H1 (cell line): Measurements from ENCODE around the gene RERE. TPM values are rescaled to one million over a fixed set of nuclear protein-coding genes. Genes with fewer than 3 reads are reported as not detected.
A peak's percentile ranks its signal among the peaks of the same experiment; 100 is the strongest.

Source experiments
- CTCF ChIA-PET: fragments of 300-600 bp; sonication (Branson Sonifier 250); formaldehyde crosslinking; loops from one replicate; lab custom pipeline; 2021; ENCODE audit not compliant: partially characterized antibody; lab: Charles Lee
- POLR2A ChIA-PET: fragments of 300-600 bp; sonication (Branson Sonifier 250); formaldehyde crosslinking; loops from one replicate; lab custom pipeline; 2021; ENCODE audit warnings: inconsistent platforms; ENCODE audit not compliant: partially characterized antibody; lab: Charles Lee
- DNase-seq, 2 experiments: peaks; one replicate each; pipeline versions ENCODE4 v3.0.0 to v3.0.0-alpha.2; 2010 to 2022; ENCODE audit warnings: low spot score in 2 of 2, low read depth in 1 of 2, mixed read lengths in 1 of 2
- FAIRE-seq: peaks from 2 replicates; lab custom pipeline; 2011; peaks lifted over from hg19 to GRCh38; lab: Jason Lieb, UNC
- H2AFZ ChIP-seq: 2 replicates; pipeline ENCODE4 v1.8.1; 2012; ENCODE audit warnings: low read length, inconsistent platforms
- H2AK5ac ChIP-seq: 2 replicates; pipeline ENCODE4 v1.6.1; 2013; ENCODE audit warnings: low read depth, low read length
- H2BK120ac ChIP-seq: replicated peaks from 2 replicates; pipeline ENCODE3; 2013; ENCODE audit warnings: low read depth, low read length, inconsistent platforms
- H2BK12ac ChIP-seq: 2 replicates; pipeline ENCODE4 v1.6.1; 2013; ENCODE audit warnings: low read depth, low read length
- H2BK15ac ChIP-seq: 2 replicates; pipeline ENCODE4 v1.6.1; 2013; ENCODE audit warnings: low read length
- H2BK20ac ChIP-seq: 2 replicates; pipeline ENCODE4 v1.6.1; 2013; ENCODE audit warnings: low read length
- H2BK5ac ChIP-seq: 2 replicates; pipeline ENCODE4 v1.6.1; 2013; ENCODE audit warnings: low read depth, low read length
- H3K14ac ChIP-seq: 2 replicates; pipeline ENCODE4 v1.6.1; 2013; ENCODE audit warnings: inconsistent platforms; ENCODE audit not compliant: insufficient read length
- H3K18ac ChIP-seq: 2 replicates; pipeline ENCODE4 v1.6.1; 2013; ENCODE audit warnings: low read length; ENCODE audit errors: extremely low read depth
- H3K23ac ChIP-seq: 2 replicates; pipeline ENCODE4 v1.6.1; 2013; ENCODE audit warnings: inconsistent platforms; ENCODE audit not compliant: insufficient read length
- H3K23me2 ChIP-seq: 2 replicates; pipeline ENCODE4 v1.6.1; 2013; ENCODE audit warnings: low read depth, low read length
- H3K27ac ChIP-seq: 2 replicates; pipeline ENCODE4 v1.6.1; 2011; ENCODE audit warnings: low read depth, low read length, inconsistent platforms
- H3K27me3 ChIP-seq, 4 experiments: replicated peaks in 1 of 4; 1 replicate in 1 of 4; 2 replicates in 3 of 4; pipeline versions ENCODE4 v1.6.1 to v1.8.1; 2011 to 2013; ENCODE audit warnings: low read length in 3 of 4, mild to moderate bottlenecking in 3 of 4, inconsistent platforms in 2 of 4, mixed read lengths in 2 of 4, moderate library complexity in 1 of 4; ENCODE audit not compliant: control insufficient read depth in 3 of 4, insufficient read depth in 3 of 4; ENCODE audit errors: extremely low read depth in 1 of 4
- H3K36me3 ChIP-seq, 4 experiments: 2 replicates each; pipeline versions ENCODE4 v1.6.1 to v1.8.1; 2011 to 2013; ENCODE audit warnings: mild to moderate bottlenecking in 4 of 4, low read length in 3 of 4, moderate library complexity in 2 of 4, control low read depth in 1 of 4, inconsistent platforms in 1 of 4; ENCODE audit not compliant: insufficient read depth in 4 of 4, control insufficient read depth in 2 of 4
- H3K4ac ChIP-seq: replicated peaks from 2 replicates; pipeline ENCODE3; 2013; ENCODE audit warnings: low read length, low read depth, mixed read lengths, inconsistent platforms; ENCODE audit not compliant: insufficient read length
- H3K4me1 ChIP-seq, 4 experiments: replicated peaks in 1 of 4; 1 replicate in 1 of 4; 2 replicates in 3 of 4; pipeline versions ENCODE4 v1.6.1 to v1.8.1; 2011 to 2013; ENCODE audit warnings: low read length in 3 of 4, inconsistent platforms in 2 of 4, mixed read lengths in 1 of 4; ENCODE audit not compliant: insufficient read depth in 4 of 4, control insufficient read depth in 3 of 4
- H3K4me2 ChIP-seq, 2 experiments: 2 replicates each; pipeline versions ENCODE4 v1.6.1 to v1.8.1; 2011 to 2013; ENCODE audit warnings: low read depth in 2 of 2, low read length in 2 of 2, control low read depth in 1 of 2, inconsistent platforms in 1 of 2, mild to moderate bottlenecking in 1 of 2; ENCODE audit not compliant: insufficient read depth in 1 of 2
- H3K4me3 ChIP-seq, 4 experiments: fragments of 200-600, 300-600 bp in 1 of 4; sonication (generic), shearing (Covaris generic), sonication (Bioruptor Twin) in 1 of 4; 2 replicates each; pipeline versions ENCODE4 v1.5.1 to v1.8.1; 2011 to 2016; ENCODE audit warnings: low read length in 4 of 4, low read depth in 3 of 4, control low read depth in 2 of 4, inconsistent platforms in 2 of 4, mild to moderate bottlenecking in 2 of 4, mixed read lengths in 1 of 4, moderate library complexity in 1 of 4; ENCODE audit not compliant: insufficient read depth in 2 of 4; ENCODE audit errors: extremely low read depth in 1 of 4
- H3K56ac ChIP-seq: replicated peaks from 2 replicates; pipeline ENCODE3; 2013; ENCODE audit warnings: low read depth, mild to moderate bottlenecking, mixed read lengths, low read length, inconsistent platforms; ENCODE audit not compliant: insufficient read length
- H3K79me1 ChIP-seq: 2 replicates; pipeline ENCODE4 v1.6.1; 2013; ENCODE audit warnings: low read depth, low read length, control low read depth
- H3K79me2 ChIP-seq, 2 experiments: 2 replicates each; pipeline versions ENCODE4 v1.6.1 to v1.8.1; 2012 to 2013; ENCODE audit warnings: low read length in 2 of 2, mild to moderate bottlenecking in 2 of 2, inconsistent platforms in 1 of 2; ENCODE audit not compliant: insufficient read depth in 2 of 2, control insufficient read depth in 1 of 2
- H3K9ac ChIP-seq, 4 experiments: replicated peaks in 1 of 4; 1 replicate in 1 of 4; 2 replicates in 3 of 4; pipeline versions ENCODE4 v1.6.1 to v1.8.1; 2011 to 2013; ENCODE audit warnings: low read depth in 3 of 4, low read length in 3 of 4, control low read depth in 2 of 4, mild to moderate bottlenecking in 2 of 4, moderate library complexity in 2 of 4, inconsistent platforms in 1 of 4; ENCODE audit errors: extremely low read depth in 1 of 4
- H3K9me3 ChIP-seq, 2 experiments: 2 replicates each; pipeline versions ENCODE4 v1.6.1 to v1.8.1; 2012 to 2013; ENCODE audit warnings: mild to moderate bottlenecking in 2 of 2, moderate library complexity in 2 of 2, control low read depth in 1 of 2, inconsistent platforms in 1 of 2, low read depth in 1 of 2, low read length in 1 of 2, mixed read lengths in 1 of 2; ENCODE audit not compliant: insufficient read depth in 2 of 2
- H4K20me1 ChIP-seq, 2 experiments: replicated peaks in 1 of 2; 2 replicates each; pipeline versions ENCODE3 to v1.8.1; 2011 to 2013; ENCODE audit warnings: inconsistent platforms in 2 of 2, low read length in 2 of 2, mild to moderate bottlenecking in 1 of 2; ENCODE audit not compliant: insufficient read depth in 2 of 2, control insufficient read depth in 1 of 2
- H4K5ac ChIP-seq: 2 replicates; pipeline ENCODE4 v1.6.1; 2013; ENCODE audit warnings: low read length, low read depth, mixed read lengths, inconsistent platforms; ENCODE audit not compliant: insufficient read length
- H4K8ac ChIP-seq: 2 replicates; pipeline ENCODE4 v1.8.0; 2013; ENCODE audit warnings: mild to moderate bottlenecking, moderate library complexity, low read length, inconsistent platforms; ENCODE audit not compliant: insufficient read depth; ENCODE audit errors: extremely low read depth
- H4K91ac ChIP-seq: replicated peaks from 2 replicates; pipeline ENCODE3; 2013; ENCODE audit warnings: low read length, mixed read lengths, inconsistent platforms; ENCODE audit not compliant: insufficient read length
- EGR1 ChIP-seq: IDR thresholded peaks from 2 replicates; pipeline ENCODE4 v1.6.1; 2011; ENCODE audit warnings: low read depth, low read length, borderline replicate concordance
- EZH2 ChIP-seq: fragments of 200-600 bp; sonication (generic); IDR thresholded peaks from 2 replicates; pipeline ENCODE4 v1.7.1; 2012; ENCODE audit warnings: low read depth, mild to moderate bottlenecking, moderate library complexity, low read length, inconsistent platforms; ENCODE audit not compliant: severe bottlenecking
- HDAC2 ChIP-seq, 2 experiments: fragments of 300-600 bp in 1 of 2; sonication (generic) in 1 of 2; IDR thresholded peaks; 2 replicates each; pipeline ENCODE4 v1.6.1; 2011 to 2012; ENCODE audit warnings: low read depth in 2 of 2, low read length in 2 of 2, mild to moderate bottlenecking in 2 of 2, moderate library complexity in 2 of 2, borderline replicate concordance in 1 of 2, inconsistent platforms in 1 of 2
- JUN ChIP-seq: IDR thresholded peaks from 2 replicates; pipeline ENCODE4 v1.6.1; 2011; ENCODE audit warnings: low read depth, mild to moderate bottlenecking, improper control_type of control experiment, low read length
- KDM1A ChIP-seq: fragments of 200-600, 300-600 bp; sonication (generic); IDR thresholded peaks from 2 replicates; pipeline ENCODE4 v1.7.1; 2016; ENCODE audit warnings: mild to moderate bottlenecking, low read length, borderline replicate concordance
- KDM4A ChIP-seq: IDR thresholded peaks from one replicate; pipeline ENCODE4 v1.7.1; 2012; ENCODE audit warnings: low read depth, mild to moderate bottlenecking, moderate library complexity, low read length, inconsistent platforms; ENCODE audit not compliant: severe bottlenecking
- NANOG ChIP-seq: IDR thresholded peaks from 2 replicates; pipeline ENCODE4 v1.6.1; 2011; ENCODE audit warnings: low read length, low read depth, mild to moderate bottlenecking, inconsistent platforms; ENCODE audit not compliant: insufficient read depth, poor library complexity, severe bottlenecking
- RFX5 ChIP-seq: IDR thresholded peaks from 2 replicates; pipeline ENCODE4 v1.6.1; 2011; ENCODE audit warnings: low read depth, low read length, improper control_type of control experiment, borderline replicate concordance
- RNF2 ChIP-seq: fragments of 200-900, 300-1000 bp; sonication (generic); IDR thresholded peaks from 2 replicates; pipeline ENCODE4 v1.7.1; 2016; ENCODE audit warnings: borderline replicate concordance, low read depth, mild to moderate bottlenecking, antibody characterized with exemption, low read length; ENCODE audit not compliant: poor library complexity, severe bottlenecking; ENCODE audit errors: missing control alignments
- WGBS, 2 experiments: shearing (Covaris generic) in 1 of 2; methylation state at CpG; one replicate each; pipeline versions ENCODE4 v1.1.6 to v1.1.7; 2013 to 2015; ENCODE audit warnings: low lambda C conversion rate in 2 of 2, mixed read lengths in 2 of 2, inconsistent platforms in 1 of 2, low coverage in 1 of 2, missing lambda C conversion rate in 1 of 2; ENCODE audit not compliant: insufficient replicate concordance in 2 of 2, insufficient coverage in 1 of 2, insufficient read length in 1 of 2; ENCODE audit errors: extremely low coverage in 1 of 2, missing lambda C conversion rate in 1 of 2; 5-methylcytosine and 5-hydroxymethylcytosine counted together
- polyA plus RNA-seq, 7 experiments: library from polyadenylated mRNA; depleted of rRNA in 3 of 7; stranded (reverse) in 5 of 7; unstranded in 2 of 7; fragments of >200 nt in 5 of 7; fragments of 200-250 nt in 2 of 7; gene quantifications; 1 replicate in 5 of 7; 2 replicates in 1 of 7; 4 replicates in 1 of 7; pipeline versions ENCODE4 v1.2.1 to v1.2.3, GENCODE V29; 2011 to 2013; ENCODE audit warnings: missing spikeins in 2 of 7, mixed read lengths in 2 of 7
- total RNA-seq: library from RNA; stranded (reverse); fragmentation: NEBNext Ultra II Directional; extraction: Animal tissue kit (Norgen Biotek cat#: 25700); gene quantifications from 2 replicates; pipeline ENCODE4 v1.2.1, GENCODE V29; 2021
- TF ChIP-seq, protein P1 (sequence below): IDR thresholded peaks from 2 replicates; pipeline ENCODE4 v1.6.1; 2011; ENCODE audit warnings: low read length, improper control_type of control experiment

Gene RERE
- total and polyA plus RNA-seq, 2 of the 8 experiments (the other 6 are each of a cell fraction or from before 2014, with no cell fraction given): 15.3 to 142 TPM

DNA sequence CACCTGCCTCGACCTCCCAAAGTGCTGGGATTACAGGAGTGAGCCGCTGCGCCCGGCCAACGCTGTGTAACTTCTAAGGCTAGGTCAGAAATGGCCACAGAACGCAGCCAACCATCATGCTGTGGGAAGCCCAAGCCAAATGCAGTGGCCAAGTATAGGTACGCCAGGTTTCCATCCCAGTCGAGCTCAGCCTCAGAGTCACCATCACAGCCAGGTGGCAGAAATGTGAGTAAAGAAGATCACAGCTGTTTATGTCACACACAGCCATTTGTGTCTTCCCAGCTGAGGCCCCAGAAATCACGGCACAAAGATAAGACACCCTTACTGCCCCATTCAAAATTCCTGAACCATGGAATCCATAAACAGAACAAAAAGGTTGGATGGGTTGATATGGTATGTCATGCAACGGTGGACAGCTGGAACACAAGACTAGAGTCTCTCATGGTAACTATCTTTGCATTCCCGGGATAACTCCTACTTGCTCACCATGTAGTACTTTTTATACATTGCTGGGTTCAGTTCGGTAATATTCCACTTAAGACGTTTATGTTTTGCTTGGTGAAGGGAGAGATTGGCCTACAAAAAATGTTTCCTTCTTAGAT lies 415.2 kb downstream of the RERE start:
- H4K91ac ChIP-seq: no peak overlapping the region
- no peak overlapping the region for H2BK120ac ChIP-seq
- H2AK5ac ChIP-seq: no peak overlapping the region
- H3K56ac ChIP-seq: no peak overlapping the region
- WGBS, 2 experiments: 94% methylated on average over 13 of the region's 13 CpGs; no CpG with 5 or more reads in 1 of the 2 experiments
- H2BK5ac ChIP-seq: no peak overlapping the region
- no peak for DNase-seq
- H3K23me2 ChIP-seq: no peaks in the 10 kb centered on the region
- no peak overlapping the region for H3K9ac ChIP-seq
- no peaks in the 10 kb centered on the region for H3K27me3 ChIP-seq
- no peak overlapping the region for H4K5ac ChIP-seq
- no peak overlapping the region for H2BK15ac ChIP-seq
- no peak overlapping the region for H2BK12ac ChIP-seq
- FAIRE-seq: no peak
- peaks cover 0 to 4% (median 3%) of the 10 kb centered on the region in 4 experiments; a peak in 1 of 8 replicates for H3K36me3 ChIP-seq
- no peak overlapping the region for H2BK20ac ChIP-seq
- ChIA-PET CTCF (interaction anchor here (0.6 to 1.7 kb wide), 9 partner anchors 10 to 51 kb away, joined by 3 to 4 read pairs (median 3); no protein-coding TSS in a partner anchor), POLR2A (interaction anchor here (1.1 kb wide), 1 partner anchor 12 kb away, joined by 4 read pairs; no protein-coding TSS in a partner anchor)
- peaks cover 3 to 10% (median 6%) of the 10 kb centered on the region in 4 experiments; a peak in 5 of 7 replicates for H3K4me1 ChIP-seq
- H3K23ac ChIP-seq: no peak overlapping the region
- H3K79me1 ChIP-seq: peaks cover 5% of the 10 kb centered on the region; the same call in 1 of the 2 replicates
- no peak overlapping the region for H3K4ac ChIP-seq
- peak overlapping the region; percentile 57; the same call in 1 of the 2 replicates for H4K8ac ChIP-seq
- H3K9me3 ChIP-seq: no peaks in the 10 kb centered on the region
- no peak overlapping the region for H3K18ac ChIP-seq
- H3K27ac ChIP-seq: no peak overlapping the region
- no peak overlapping the region for H3K4me3 ChIP-seq
- peaks cover 0 to 6% of the 10 kb centered on the region in 2 experiments for H4K20me1 ChIP-seq
- no peak overlapping the region for H3K14ac ChIP-seq
- no peak overlapping the region for H2AFZ ChIP-seq
- H3K4me2 ChIP-seq: no peak overlapping the region
- peaks cover 4 to 59% of the 10 kb centered on the region in 2 experiments; a peak in 3 of 4 replicates for H3K79me2 ChIP-seq
- TF ChIP-seq EZH2 (no peak), NANOG (no peak), KDM1A (no peak), KDM4A (no peak), RFX5 (no peak), EGR1 (no peak), HDAC2 (IDR thresholded peaks at IDR 0.05; ENCODE audit: borderline replicate concordance in 1 of 2, low read depth in 2 of 2, low read length in 2 of 2) (no peak), RNF2 (no peak), JUN (no peak)
- TF ChIP-seq, protein P1, sequence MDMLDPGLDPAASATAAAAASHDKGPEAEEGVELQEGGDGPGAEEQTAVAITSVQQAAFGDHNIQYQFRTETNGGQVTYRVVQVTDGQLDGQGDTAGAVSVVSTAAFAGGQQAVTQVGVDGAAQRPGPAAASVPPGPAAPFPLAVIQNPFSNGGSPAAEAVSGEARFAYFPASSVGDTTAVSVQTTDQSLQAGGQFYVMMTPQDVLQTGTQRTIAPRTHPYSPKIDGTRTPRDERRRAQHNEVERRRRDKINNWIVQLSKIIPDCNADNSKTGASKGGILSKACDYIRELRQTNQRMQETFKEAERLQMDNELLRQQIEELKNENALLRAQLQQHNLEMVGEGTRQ: no peak
